Ramos (cell line): ENCODE data around the gene REEP1.

Experiments
- in situ Hi-C: fragments of 300-500 bp; cut with MboI; formaldehyde crosslinking; loops from one replicate; pipeline ENCODE4 v1.14.3; 2022; ENCODE audit warnings: low sequenced_read_pairs; ENCODE audit not compliant: unreplicated experiment

The REEP1 gene, protein sequence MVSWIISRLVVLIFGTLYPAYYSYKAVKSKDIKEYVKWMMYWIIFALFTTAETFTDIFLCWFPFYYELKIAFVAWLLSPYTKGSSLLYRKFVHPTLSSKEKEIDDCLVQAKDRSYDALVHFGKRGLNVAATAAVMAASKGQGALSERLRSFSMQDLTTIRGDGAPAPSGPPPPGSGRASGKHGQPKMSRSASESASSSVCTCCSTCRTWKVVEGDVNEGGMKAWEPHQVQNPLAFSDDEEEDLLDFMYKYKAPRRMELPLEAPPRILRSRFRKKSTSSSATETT

DNA sequence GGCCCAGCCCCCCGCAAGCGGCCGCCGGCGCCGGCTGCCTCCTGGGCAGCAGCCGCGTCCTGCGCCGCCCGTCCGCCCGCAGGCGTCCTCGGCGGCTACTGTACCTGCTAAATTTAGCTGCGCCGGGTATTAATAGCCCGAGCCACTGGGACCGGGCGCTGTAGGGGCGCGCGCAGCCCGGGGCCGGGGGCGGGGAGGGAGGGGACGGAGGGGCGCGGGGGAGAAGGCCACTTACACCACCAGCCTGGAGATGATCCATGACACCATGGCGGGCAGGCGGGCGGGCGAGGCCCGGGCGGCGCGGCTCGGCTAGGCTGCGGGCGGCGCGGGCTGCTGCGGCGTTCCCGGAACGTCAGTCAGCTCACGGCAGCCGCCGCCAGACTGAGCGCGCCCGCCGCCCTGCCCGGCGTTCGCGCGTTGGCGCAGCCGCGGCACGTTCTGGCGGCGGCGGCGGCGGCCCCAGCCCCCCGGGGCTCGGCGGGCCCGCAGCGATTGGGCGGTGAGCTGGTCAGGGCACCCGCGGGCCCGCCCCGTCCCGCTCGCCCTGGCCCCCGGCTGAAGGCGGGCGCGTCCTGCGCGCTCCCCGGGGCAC lies at the start of gene REEP1:
REEP1 (minus strand) TSS at position 383 of the 592 bp plus-strand sequence; CDS start at position 267, 116 bp downstream.
- in situ Hi-C loops, result no loop called here

DNA sequence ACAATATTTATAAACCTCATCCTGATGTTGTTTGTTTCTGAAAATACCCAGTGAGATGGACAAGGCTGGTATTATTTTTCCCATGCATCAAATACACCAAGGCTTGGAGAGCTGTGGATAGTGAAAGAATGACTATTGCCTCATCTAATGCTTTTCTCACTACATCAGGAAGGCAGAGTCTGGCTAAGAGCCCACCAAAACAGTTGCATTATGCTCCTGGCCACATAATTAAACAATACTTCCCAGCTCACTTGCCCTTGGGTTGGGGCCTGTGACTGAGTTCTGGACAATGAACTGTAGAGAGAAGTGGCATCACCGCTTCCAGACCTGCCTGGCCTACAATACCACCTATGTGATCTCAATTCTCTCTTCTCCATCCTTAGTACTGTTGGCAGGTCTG lies 46.4 kb upstream of the REEP1 start:
- in situ Hi-C loops, result no loop called here

DNA sequence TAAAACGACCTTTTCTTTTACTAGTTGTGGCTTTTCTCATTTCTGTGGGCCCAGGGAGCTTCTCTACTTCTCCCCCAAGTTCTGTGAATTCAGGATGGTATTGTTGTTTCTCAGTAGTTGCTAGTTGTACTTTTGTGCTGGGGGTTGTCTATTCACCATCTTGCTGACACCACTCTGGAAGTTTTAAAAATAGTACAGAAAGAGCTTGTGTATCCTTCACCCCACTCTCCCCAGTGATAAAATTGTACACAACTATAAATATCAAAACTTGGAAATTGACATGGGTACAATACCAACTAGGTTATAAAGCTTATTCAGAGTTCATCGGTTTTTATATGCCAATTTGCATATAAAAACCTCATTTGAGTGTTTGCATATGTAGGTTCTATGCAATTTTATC lies 45.3 kb upstream of the REEP1 start:
- in situ Hi-C loops, result no loop called here

DNA sequence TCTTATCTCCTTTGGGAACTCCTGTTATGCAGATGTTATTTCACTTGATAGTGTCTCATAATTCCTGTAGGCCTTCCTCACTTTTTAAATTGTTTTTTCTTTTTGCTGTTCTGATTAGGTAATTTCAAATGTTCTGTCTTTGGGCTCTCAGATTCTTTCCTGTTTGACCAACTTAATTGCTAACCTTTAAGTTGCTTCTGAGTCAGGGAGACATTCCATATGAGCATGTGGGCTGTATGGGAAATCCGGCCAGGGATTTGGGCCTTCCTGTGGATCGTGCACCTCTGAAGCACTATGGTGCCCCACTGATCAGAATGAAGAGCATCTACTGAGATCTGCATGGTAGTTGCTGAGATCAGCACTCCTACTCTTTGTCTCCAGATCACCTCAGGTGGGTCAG lies 44.7 kb upstream of the REEP1 start:
- in situ Hi-C loops, result no loop called here

DNA sequence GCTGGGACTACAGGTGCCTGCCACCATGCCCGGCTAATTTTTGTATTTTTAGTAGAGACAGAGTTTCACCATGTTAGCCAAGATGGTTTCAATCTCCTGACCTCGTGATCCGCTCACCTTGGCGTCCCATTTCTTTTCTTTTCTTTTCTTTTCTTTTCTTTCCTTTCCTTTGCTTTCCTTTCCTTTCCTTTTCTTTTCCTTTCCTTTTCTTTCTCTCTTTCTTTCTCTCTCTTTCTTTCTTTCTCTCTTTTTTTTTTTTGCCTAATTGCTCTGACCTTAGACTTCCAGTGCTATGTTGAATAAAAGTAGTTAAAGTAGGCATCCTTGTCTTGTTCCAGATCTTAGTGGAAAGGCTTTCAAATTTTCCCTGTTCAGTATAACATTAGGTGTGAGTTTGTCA lies 41.0 kb upstream of the REEP1 start:
- in situ Hi-C loops, result no loop called here

DNA sequence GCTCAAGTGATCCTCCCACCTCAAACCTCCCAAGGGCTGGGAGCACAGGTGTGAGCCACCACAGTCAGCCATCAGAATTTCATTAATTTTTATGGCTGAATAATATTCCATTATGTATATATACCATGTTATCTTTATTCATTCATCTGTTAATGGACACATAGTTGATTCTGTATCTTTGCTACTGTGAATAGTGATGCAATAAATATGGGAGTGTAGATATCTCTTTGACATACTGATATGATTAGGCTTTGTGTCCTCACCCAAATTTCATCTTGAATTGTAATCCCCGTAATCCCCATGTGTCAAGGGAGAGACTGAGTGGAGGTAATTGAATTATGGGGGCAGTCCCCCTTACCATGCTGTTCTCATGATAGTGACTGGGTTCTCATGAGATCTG lies 38.2 kb upstream of the REEP1 start:
- in situ Hi-C loops, result no loop called here

DNA sequence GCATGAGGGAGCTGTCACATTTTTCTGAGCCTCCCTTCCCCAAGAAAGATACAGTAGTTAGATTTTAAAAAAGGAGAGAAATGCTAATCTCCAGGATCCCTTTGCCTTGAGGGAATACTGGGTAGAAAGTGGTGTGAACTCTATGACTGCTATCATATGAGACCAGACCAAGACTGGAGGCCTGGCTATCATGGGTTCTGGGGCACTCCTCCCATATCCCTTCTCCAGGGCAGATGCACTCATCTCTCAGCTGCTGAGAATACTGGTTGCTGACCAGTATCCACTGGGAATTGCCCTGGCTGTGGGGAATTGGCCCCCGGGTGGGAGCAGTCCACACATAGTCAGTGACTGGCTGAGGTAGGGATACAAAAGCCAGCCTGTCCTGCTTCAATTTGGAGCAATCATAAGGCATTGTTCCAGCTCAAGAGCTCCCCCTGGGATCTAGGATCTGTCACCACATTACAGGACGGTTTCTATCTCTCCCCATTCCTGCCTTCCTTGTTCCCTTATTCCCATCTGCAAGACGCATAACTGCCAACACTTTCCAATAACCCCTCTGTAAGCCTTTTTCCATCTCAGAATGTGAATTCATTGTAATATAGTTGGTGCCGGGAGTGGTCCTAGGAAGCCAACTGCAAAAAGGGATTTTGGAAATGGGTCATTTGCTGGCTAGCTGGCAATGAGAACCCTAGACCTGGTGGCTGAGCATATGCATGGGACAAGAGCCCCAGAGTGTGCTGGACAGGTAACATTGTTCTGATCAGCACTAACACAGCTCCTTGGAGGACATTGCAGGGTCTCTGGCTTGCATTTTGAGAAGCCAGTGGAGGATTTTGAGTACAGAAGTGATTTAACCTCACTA lies 35.4 kb upstream of the REEP1 start:
- in situ Hi-C loops, result no loop called here

DNA sequence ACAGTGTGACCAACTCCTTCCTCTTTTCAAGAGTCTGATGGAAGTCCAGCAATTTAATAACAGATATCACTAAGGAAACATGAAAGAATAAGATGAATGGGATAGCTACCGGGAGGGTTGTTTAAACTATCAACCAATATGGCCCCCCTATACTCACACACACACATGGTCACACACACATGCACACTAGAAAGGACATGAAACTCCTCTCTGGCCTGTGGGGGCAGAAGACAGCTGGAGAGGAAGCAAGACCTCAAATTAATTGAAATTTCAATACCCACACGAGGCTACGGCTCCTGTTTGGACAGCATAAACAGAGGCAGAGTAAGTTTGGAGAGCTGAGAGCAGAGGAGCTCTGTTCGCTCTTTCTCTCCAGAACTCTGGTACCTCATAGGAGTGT lies 34.7 kb upstream of the REEP1 start:
- in situ Hi-C loops, result no loop called here

DNA sequence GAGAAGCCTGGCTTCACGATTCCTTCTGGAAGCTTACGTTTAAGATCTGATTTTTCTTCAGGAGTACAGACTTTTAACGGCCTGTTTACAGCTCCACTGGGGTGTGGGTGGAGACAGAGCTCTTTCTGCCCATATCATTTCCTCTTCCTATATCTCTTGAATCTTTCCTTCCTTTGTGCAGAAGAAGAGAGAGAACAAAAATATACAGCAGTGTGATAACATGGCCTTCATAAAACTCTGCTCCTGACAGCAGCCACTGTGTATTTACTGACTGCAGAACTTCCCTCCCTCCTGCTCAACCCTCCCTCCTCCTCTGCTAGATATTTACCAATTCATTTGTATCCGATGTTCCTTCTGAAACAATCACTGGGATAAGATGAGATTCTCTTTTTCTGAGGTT lies 34.1 kb upstream of the REEP1 start:
- in situ Hi-C loops, result no loop called here

DNA sequence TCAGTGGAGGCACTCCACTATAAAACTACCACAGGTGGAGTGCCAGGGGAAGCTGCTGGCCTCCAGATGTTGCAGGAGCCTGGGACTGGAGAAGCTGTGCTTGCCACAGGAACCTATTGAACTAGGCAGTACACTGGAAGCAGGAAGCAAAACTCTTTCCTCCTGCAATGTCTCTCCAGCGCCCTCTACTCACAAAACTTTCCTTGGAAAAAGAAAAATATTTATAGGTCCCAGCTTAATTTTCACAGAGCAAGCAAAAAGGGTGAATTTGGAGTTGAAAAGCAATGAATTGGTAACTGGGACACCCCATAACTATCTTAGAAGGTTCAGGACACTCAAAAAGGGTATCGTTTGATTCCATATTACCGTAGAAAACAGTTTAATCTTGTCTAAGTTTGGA lies 33.2 kb upstream of the REEP1 start:
- in situ Hi-C loops, result no loop called here

DNA sequence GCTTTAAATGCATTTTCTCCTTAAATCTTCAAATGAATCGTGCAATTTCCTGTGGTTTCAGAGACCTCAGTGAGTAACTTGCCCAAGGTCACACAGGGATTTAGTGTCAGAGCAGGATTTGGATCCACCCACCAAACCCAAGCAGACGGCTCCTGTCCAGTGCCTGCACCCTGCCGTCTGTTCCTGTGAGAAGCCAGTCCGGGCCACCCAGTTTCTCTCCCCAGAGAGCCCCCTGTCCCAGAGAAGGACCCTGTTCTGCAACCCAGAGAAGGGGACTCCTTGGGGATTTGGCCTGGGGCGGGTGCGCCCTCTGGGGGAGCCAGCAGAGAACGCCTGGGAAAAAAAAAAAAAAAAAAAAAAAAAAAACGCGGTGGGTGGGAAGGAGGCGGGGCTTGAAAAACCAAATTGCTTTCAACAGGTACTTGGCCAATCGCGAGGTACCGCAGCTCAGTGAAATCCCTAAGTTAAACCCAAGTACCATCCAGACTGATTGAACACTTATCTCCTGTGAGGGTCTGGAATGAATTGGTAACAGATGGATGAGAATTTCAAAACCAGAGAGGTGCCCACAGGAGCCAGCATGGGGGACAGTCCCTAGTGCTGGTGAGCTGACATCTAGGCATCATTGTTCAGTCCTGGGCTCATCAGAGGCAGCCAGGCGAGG lies 30.9 kb upstream of the REEP1 start:
- in situ Hi-C loops, result loop anchor here (10.0 kb wide), 1 partner anchor 143 kb away; no protein-coding TSS in a partner anchor

DNA sequence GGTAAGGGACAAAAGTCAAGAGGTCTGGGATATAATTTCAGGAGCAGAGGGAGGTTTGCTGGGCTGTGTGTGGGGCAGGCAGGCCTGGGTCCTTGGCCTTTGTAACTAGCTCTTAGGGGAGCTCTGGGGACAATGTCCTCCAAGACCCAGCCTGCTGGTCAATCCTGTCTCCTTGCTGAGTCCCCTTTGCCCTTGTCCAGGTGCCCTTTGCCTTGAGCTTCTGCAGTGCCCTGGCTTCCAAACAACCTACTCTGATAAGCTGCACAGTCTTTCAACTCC lies 30.0 kb upstream of the REEP1 start:
- in situ Hi-C loops, result loop anchor here (10.0 kb wide), 1 partner anchor 143 kb away; no protein-coding TSS in a partner anchor

DNA sequence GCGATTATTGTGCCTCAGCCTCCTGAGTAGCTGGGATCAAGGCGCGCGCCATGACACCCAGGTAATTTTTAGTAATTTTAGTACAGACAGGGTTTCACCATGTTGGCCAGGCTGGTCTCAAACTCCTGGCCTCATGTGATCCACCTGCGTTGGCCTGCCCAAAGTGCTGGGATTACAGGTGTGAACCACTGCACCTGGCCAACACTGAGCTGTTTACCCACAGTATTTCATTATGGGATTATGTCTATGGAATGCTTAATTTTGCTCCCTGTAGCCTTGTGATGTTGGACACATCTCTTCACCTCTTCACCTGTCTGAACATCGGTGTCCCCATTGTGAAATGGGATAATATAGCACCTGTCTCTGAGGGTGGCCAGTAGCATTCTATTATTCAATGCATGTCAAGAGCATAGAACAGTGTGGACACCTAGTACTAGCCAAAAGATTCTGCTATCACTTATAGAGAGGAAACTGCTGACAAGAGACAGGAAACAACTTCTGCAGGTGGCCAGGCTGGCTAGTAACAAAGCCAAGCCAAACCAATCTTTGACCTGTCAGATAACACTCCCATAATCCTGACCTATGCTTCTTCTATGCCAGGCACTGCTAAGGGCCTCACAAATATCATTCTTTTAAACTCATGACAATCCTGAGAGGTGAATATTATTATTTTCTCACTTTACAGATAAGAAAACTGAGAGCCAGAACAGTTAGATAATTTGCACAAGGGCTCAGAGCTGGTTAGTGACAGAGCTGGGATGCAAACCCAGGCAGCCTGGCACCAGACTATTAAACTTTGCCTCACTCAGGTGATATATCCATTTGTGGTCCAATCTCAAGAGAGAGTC lies 29.4 kb upstream of the REEP1 start:
- in situ Hi-C loops, result loop anchor here (10.0 kb wide), 1 partner anchor 142 kb away; no protein-coding TSS in a partner anchor

DNA sequence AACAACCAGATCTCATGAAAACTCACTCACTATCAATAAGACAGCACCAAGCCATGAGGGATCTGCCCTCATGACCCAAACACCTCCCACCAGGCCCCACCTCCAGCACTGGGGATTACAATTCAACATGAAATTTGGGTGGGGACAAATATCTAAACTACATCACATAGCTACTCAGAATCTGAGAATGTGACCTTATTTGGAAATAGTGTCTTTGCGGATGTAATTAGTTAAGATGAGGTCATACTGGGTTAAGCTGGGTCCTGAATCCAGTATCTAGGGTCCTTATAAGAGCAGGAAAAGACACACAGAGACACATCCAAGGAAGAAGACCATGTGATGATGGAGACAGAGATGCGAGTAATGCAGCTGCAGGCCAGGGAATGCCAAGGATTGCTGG lies 27.5 kb upstream of the REEP1 start:
- in situ Hi-C loops, result loop anchor here (10.0 kb wide), 1 partner anchor 140 kb away; no protein-coding TSS in a partner anchor

DNA sequence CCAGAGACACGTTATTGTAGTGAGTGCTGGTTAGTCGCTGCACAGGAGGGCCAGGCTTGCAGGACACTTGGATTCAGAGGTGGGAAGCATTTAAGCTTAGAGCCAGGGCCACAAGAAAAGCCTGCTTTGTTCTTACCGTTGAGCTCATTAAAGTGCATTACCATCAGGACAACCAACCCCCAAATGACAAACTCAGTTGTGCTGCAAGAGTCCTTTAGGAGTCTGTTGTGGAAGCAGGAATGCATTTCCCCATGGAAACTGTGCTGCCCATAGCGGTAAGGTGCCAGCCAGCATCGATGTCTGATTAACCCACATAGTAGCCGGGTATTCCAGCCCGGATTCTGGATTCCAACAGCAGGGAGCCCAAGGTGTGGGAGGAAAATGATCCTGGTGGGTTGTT lies 23.4 kb upstream of the REEP1 start:
- in situ Hi-C loops, result loop anchor here (10.0 kb wide), 1 partner anchor 136 kb away; no protein-coding TSS in a partner anchor

DNA sequence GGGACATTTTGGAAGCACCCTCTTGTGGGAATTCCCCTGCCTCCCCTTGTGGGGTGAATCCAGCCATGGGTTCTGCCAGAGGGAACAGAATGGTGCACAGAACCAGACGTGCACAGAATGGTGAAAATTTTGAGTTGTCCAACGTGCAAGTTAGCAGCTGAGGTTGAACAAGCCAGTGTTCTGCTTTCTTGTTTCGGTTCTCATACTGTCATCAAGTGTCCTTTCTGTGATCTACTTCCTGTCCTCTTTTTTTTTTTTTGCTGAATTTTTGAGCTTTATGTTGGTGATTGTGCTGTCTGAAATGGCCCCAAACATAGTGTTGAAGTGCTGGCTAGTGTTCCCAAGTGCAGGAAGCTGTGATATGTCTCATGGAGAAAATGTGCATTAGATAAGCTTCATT lies 21.5 kb upstream of the REEP1 start:
- in situ Hi-C loops, result no loop called here

DNA sequence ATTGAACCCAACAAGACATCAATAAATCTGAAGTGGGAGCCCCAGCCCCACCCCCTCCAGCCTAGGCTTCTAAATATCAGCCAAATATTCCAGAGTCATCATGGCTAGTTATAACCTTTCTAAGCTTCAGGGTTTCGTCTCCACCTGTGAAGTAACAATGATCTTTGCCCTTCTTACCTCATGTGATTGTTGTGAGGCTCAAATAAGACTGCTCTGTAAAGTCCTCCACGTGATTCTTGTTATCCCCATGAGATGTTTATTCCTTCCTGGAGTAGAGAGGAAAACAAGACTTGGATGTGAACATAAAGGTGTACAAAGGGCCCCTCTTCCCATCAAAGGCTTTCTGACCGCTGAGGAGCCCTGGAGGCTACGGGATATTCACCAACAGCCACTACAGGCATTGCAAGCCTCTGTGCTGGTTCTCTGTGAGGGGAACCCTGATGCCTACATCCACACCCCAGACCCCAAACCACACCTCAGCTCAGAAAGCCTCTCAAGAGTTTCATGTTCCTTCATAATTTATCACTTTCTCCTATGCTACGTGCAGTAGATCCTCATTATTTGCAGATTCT lies 20.1 kb upstream of the REEP1 start:
- in situ Hi-C loops, result no loop called here

DNA sequence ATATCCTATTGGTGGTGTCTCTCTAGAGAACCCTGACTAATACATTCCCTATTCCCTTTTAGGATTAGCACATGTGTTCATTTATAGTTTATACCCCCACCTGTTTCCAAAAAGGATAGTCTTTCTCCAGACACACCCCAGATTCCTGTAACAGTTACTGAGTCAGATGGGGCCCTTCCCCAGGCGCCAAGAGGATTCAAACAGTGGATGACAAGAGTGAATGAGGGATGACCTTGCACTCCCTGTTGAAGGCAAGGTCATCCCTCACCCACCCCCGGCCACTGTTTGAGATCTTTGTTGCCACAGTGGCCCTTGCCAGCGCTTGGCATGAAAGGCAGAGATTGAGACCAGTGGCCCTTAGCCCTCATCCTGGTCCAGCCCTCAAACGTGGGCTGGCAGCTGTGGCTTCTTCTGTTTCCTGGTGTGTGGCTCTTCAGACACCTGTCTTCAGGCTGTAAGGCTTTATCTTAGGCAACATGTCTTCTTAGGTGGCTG lies 15.3 kb upstream of the REEP1 start:
- in situ Hi-C loops, result no loop called here

DNA sequence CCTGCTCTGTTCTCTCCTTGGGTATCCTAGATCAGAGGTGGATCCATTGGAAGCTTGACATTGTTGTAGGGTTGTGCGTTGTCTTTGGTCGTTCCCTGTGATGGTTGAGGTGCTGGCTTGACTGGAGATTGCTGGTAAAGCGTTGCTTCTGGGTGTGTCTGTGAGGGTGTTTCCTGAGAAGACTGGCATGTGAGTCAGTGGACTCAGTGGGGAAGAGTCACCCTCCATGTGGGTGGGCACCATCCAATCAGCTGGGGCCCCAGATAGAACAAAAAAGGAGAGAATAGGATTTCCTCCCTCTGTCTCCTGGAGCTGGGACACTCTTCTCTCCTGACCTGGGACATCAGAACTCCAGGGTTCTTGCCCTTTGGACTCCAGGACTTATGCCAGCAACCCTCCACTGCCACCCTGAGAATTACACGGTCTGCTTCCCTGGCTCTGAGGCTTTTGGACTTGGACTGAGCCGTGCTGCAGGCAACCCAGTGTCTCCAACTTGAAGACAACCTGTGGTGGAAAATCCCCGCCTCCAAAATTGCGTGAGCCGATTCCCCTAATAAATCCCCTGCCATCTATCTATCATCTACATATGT lies 14.8 kb upstream of the REEP1 start:
- in situ Hi-C loops, result no loop called here
